HG03571 (cell line): ENCODE data around the gene DNASE1L3.

ENCODE experiments used
- ATAC-seq: cut with Tn5 transposase; IDR thresholded peaks from one replicate; pipeline ENCODE4 v1.9.1; 2021; ENCODE audit not compliant: unreplicated experiment

Gene DNASE1L3

DNA sequence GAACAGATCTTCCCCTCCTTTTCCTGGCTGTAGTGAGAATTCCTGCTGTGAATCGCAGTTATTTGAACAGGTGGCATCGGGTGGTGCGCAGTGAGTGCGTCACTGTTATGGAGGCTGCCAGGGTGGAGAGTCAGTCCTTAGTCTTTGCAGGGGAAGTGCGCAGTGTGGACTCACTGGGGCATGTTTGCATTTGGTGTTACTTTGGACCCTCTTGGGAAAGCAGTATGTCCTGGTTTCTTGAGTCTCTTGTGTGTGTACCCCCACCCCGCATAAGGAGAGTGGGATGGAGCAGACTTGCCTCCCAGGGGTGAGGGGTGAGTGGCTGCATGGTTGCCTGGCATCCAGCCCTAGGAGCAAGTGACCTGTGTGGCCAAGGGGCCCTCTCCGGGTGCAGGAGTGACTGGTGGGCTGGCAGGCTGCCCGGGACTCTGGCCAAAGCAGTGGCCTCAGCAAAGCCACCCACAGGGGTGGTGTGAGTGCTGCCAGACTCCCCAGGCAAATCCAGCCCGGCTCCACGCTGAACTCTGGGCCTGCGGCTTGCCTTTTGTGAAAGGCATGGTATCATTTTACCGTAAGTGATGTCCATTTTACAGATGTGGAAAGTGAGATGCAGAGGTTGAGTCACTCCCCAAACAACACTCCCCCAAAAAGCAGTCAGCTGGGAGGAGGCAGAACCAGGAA lies 46.4 kb downstream of the DNASE1L3 start:
- no peak for ATAC-seq

DNA sequence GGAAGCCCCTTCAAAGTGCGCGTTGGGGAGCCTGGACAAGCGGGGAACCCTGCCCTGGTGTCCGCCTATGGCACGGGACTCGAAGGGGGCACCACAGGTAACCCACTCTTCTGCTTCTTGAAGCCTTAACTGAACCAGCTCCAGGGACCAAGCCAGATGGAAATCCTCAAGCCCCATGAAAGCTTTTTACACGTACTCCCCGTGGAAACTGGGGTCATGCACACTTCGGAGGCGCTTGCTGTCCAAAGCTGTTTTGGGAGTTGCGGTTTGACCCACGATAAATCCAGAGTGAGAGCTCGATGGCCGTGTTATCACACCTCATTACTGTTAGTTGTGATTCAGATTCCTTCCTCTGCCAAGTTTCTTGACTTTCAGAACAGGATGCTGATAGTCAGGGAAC lies 47.5 kb downstream of the DNASE1L3 start:
- no peak for ATAC-seq

DNA sequence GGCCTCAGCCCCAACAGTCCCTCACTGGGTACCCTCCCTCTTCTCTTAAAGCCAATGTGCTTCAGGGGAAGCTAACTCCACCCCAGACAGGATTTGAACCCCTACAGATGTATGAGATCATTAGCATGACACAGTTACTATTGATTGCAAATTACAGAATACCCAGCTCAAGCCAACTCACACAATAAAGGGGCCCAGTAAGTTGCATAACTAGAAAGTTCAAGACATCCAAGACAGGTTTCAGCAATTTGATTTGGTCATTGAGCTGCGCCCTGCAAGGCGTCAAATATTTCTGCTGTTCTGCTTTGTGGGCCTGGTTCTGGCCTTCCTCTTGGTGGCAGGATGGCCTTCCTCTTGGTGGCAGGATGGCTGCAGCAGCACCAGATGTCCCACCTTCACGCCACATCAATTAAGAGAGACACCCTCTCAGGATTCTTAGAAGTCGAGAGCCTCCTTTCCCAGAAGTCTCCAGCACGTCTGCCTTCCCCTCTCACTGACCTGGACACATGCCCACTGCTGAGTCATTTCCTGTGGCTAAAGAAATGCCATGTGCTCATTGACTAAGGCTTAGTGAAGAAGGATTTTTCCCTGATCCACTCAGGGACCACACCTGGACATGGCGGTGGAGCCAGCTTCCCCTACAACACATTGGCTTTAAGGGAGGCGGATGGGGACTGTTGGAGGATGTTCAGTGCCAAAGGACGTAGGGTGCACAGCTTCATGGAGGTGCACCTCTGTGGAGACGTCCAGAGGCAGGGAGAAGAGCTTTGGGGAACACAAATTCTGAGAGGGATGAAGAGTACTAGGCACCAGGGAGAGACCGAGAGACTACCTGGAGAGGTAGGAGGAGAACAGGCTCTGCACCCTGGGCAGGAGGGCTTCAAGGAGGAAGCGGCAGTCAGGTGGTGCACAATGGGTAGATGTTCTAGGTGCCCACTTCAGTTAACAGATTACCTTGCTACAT lies 49.1 kb downstream of the DNASE1L3 start:
- ATAC-seq, result no peak

DNA sequence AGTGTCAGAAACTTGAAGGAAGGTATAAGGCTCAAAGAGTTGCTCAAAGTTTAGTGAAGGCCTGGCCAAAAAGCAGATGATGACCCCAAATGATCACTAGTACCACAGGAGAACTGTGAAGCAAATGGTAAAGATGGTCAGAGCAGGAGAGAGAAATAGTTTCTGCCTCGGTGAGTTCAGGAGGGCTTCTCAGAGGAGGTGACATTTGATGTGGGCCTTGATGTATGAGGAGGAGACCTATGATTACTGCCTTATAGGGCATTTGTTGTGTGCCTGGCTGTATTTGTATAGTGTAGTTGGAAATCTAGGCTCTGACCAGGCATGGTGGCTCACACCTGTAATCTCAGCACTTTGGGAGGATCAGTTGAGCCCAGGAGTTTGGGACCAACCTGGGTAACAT lies 50.4 kb downstream of the DNASE1L3 start:
- ATAC-seq, result no peak

DNA sequence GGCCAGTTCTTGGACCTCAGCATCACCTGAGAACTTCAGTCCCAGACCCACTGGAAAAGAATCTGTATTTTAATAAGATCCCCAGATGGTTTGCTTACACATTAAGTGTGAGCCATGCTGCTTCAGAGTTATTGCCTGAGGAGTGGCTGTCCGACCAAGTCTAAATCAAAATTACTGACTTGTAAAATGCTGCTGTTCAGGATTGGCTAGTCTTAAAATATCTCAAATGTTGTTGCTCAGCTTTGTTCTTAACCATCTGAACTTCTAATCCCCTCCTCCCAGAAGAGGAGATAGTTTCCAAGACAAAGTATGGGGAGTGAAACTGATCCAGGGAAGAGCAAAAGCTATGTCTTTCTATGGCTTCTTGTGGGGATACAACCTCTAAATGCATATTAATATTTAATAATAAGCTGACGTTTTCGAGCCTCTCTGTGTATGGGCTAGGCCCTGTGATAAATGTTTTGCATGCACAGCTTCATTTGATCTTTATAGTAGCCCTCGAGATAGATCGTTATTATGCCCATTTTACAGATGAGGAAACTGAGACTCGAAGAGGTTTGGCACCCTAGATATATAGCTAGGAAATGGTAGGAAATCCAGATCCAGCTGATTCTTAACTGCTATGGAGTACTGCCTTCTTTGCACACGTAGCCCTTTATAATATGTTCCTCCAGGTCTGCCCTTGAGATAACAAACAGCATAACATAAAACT lies 52.2 kb downstream of the DNASE1L3 start:
- ATAC-seq, result no peak

DNA sequence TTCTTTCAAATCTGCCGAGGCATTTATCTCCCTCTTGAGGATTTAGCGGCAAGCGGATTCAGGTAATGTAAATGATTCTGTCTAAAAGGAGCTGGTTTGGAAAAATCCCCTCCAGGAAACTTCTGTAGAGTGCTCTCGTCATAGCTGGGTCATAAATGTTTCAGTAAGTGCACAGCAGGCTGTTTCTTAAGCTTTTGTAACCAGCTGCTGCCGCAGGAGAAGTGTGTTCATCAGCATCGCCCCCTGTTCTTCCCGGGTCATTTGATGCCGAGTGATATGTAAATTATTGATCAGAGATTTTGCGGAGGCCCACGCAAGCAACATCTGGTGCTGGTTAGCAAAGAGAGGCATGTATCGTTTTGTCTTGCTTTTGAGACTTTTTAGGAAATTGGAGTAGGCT lies 53.1 kb downstream of the DNASE1L3 start:
- ATAC-seq, result no peak

DNA sequence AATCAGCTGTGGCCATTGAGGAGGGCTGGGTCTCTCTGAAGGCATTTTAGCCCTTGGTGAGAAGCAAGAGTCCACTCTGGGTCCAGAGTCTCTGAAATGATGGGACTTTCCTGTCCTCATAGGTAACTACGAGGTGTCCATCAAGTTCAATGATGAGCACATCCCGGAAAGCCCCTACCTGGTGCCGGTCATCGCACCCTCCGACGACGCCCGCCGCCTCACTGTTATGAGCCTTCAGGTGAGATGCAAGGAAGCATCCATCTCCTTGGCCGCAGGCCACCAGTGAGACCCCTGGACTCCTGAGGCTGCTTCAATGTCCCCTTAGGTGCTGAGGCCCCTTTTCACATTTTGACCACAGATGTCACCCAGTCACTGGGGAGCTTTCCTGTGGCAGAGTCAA lies 54.9 kb downstream of the DNASE1L3 start:
- no peak for ATAC-seq

DNA sequence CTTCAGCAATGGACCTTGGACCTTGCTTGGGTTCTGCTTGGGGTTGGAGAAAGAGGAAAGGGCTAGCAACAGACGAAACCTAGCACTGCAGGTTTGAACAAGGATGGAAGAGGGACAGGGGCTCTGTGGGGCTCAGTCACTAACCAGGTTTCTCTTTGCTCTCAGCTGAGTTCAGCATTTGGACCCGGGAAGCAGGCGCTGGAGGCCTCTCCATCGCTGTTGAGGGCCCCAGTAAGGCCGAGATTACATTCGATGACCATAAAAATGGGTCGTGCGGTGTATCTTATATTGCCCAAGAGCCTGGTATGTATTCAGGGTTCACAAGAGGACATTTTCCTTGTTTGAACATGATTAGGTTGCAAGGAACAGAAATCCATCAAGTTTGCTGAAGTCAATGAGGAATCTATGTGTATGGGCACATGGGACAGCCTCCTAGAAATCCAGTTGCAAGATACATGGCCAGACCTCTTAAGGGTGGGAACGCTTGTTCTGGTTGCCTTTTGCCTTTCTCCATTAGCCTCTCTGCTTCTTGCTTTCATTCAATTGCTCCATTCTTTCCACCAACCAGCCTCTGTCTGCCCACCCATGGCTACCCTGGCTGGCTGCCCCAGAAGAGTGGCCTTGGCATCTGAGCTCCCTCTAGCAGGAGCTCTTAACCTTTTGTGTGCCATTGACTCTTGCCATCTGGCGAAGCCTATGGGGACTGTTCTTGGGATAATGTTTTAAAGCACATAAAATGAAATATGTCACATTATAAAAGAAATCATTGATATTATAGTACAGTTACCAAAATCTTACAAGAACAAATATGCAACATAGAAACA lies 55.9 kb downstream of the DNASE1L3 start:
- no peak for ATAC-seq

DNA sequence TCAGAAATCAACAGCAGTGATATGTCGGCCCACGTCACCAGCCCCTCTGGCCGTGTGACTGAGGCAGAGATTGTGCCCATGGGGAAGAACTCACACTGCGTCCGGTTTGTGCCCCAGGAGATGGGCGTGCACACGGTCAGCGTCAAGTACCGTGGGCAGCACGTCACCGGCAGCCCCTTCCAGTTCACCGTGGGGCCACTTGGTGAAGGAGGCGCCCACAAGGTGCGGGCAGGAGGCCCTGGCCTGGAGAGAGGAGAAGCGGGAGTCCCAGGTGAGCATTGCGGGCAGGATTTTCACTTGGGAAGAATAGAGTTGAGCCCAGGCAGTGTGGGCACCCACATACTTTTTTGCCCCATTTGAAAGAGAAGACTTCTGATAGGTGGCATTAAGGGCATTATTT lies 57.4 kb downstream of the DNASE1L3 start:
- no peak for ATAC-seq

DNA sequence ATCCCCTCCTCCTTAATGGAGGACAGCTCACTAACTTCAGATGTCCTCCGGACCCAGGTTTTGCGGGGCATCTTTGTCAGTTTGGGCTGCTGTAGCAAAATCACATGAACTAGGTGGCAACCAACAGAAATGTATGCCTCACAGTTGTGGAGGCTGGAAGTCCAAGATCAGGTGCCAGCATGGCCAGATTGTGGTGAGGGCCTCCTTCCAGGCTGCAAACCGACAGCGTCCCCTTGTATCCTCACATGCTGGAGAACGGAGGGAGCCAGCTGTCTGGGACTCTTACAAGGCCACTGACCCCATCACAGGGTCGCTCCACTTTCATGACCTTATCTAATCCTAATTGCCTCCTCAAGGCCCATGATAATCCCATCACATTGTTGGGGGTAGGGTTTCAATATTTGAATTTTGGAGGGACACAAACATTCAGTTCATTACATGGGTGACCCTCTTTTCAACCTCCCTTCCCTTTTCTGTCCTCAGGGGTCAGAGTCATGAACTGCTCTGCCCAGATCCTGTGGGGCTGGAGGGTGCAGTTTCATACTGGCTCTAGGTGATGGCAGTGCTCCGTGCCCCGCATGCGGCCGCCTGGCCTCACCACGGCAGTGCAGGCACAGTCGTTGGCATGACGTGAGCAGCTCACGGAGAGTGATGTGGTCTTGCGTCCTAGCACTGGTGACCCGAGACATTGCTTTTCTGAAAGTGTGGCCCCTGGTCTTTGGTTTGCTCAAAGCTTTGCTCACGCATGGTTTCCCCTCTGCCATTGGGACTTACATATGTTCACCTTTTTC lies 58.4 kb downstream of the DNASE1L3 start:
- ATAC-seq, result no peak

DNA sequence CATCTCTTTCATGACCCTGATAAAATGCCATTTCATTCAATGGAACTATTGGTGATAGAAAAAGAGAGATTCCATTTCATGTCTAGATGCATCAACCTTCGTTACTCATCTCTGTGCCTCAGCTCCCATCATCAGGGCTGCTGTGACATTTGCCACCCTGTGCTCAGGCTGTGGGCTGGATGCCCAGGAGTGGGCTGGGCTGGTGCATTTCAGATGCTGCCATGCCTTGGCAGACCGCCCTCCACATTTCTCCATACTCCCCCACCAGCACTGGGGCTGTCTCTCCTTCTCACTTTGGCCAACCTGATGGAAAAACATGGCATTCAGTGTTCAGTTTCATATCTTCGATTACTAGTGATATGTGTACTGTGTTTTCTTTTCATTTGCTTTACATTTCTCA lies 59.1 kb downstream of the DNASE1L3 start:
- ATAC-seq, result no peak

DNA sequence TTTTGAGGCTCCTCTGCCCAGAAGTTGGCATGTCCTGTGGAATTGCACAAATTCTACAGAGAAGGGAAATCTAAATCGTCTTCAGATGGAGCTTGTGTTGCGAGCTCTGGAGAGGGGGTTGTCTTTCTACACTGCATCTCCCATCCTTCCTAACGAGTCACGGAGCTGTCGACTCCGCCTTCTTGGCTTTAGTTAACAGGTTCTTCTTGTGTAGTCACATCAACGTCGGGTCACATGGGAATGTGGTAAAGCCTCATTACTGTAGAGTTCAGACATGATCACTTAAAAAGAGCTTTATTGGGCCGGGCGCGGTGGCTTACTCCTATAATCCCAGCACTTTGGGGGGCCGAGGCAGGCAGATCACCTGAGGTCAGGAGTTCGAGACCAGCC lies 60.0 kb downstream of the DNASE1L3 start:
- no peak for ATAC-seq

DNA sequence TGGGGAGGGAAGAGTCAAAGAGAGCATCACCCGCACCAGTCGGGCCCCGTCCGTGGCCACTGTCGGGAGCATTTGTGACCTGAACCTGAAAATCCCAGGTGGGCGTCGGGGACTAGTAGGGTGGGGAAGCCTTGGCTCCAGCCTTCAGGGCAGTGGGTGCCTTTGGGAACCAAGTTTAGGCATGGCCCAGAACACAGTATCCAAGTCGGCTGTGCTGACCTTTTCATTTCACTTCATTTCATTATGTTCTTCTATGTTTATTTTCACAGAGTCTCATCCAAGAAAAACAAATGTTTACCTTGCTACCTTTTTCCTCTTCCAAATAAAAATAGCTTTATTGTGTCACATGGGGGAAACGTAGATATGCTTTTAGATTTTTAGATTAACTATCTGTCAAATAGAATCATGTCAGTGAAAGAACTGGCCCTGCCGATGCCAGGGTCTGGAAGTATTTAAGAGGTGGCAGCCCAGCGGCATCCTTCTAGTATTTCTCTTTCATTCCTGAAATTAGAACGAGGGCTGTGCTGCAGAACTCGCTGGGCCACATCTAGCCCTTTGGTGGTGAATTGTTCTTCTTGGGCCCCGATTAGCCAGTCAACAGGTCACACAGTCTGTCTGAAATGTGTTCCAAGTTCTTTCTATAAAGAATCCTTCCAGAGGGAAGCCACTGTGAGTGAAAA lies 60.5 kb downstream of the DNASE1L3 start:
- ATAC-seq, result no peak

DNA sequence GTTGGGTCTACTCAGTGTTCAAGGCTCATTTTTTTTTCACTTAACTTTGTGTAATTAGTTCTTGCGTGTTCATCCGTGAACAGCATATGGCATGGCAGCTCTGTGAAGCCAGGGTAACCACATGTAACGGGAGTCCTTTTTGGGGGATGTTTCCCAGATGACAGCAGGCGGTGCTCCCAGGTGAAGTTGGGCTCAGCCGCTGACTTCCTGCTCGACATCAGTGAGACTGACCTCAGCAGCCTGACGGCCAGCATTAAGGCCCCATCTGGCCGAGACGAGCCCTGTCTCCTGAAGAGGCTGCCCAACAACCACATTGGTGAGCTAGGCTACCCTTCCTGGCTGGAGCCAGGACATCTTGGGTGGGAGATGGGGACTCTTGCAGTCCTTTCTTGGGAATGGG lies 62.7 kb downstream of the DNASE1L3 start:
- ATAC-seq, result no peak

DNA sequence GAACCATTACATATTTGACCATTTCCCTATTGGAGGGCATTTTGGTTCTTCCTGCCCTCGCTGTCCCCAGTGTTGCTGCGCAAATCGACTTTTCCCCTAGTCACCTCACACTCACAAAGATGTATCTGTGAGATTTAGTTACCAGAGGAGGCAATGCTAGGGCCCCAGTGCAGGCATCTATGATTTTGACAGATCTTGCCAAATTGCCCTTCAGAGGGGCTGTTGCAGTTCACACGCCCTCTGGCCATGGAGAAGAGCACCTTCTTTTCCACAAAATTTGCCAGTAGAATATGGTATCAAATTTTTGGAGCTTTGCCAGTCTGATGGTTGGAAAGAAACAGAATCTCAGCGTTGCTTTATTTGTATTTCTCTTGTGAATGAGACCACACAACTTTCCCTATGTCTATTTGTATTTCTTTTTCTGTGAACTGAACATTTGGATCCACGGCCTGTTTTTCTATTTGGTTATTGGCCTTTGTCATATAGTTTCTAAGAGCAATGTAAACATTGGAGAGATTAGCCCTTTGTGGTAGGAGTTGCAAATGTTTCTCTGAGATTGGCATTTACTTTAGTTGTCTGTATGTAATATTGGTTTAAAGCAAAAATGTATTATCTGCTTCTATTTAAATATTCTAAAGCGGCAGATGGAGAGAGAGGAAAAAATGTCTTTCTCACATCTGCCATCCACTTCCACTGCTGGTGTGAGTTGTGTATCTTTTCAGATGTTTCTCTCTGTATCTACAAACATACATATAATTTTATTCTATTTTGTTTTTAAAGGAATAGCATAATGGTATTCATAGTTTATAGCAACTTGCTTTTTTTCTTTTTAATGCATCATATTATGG lies 66.1 kb downstream of the DNASE1L3 start:
- ATAC-seq, result no peak

DNA sequence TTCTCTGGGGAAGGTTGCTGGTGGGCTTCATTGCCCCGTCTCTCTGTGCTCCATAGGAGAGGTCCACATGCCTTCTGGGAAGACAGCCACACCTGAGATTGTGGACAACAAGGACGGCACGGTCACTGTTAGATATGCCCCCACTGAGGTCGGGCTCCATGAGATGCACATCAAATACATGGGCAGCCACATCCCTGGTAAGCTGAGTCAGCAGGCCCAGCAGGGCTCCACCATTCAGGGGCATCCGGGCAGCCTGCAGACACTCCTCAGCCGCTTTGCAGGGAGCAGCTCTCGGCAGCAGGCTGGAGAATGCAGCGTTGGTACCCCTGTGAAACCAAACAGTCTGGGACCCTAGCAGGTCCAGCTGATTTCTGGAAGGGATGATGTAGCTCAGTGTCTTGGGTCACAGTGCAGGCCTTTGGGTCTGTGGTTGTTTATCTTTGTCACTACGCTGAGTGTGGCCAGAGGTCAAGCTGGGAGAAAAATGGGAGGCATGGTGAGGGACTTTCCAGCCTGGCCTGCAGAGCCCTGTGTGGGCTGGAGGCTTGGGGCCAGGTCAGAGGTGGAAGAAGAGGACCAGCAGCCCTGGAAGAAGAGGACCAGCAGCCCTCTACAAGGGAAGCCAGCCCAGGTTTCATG lies 67.2 kb downstream of the DNASE1L3 start:
- no peak for ATAC-seq
